ENCODE data around the gene TBC1D7.

Gene TBC1D7

DNA sequence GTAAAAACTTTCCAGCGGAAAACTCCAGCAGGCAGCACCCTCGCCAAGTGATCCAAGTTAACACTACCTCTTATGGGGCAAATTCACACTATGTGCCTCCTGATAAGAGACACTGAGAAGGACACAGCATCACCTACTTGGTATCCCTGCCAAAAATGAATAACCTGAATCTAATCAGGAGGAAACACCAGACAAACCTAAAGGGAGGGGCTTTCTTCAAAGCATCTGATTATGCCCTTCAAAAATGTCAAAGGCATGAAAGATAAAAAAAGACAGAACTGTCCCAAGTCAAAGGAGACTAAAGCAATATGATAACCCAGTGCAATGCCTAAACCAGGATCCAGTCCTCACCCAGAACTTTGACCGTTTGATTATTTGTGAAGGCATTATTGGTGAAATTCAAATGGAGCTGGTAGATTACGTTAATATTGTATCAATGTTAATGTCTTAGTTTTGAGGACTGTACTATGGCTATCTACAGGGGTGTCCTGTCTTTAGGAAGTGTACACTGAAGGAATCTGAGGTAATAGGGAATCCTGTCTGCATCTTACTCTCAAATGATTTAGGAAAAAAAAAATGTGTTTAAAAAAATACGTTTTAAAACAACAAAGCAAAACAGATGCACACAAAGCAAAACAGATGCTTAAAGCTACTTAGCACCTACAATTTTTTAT, 8.3 kb downstream of the TBC1D7 start:
- no peak for DNase-seq (ENCODE audit: low read depth, low spot score)

DNA sequence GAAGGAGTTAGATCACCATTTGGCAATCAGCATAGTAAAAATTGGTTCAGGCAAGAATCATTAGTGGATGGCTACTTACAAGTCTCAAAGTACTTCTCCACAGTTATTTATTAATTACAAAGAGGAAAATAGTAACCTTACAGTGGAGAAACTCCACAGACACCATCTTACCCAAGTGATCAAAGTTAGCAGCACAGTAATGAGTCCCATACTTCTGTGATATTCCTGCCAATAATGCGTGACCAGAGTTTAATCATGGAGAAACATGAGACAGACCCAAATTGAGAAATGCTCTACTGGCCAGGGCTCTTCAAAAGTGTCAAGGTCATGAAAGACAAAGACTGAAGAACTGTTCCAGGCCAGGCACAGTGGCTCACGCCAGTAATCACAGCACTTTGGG, 9.5 kb downstream of the TBC1D7 start:
- no peak for DNase-seq (ENCODE audit: low read depth, low spot score)

DNA sequence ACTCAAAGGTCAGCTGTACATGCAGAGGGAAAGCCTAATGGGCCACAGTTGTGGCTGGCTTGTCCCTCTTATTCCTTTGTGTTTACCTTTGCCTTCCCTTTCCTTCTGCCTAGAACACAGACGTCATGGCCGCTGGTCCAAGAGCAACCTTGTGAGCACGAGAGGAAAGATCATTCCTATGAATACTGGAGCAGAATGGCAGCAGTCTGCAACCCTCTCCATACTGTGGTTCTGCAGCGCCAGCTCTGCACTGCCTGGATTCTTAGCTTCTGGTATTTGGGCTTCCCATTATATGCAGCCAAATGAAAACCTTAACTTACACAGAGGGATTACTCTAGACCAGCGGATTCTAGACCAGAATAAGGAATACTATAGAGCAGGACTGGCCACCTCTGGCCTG, 12.4 kb downstream of the TBC1D7 start:
- no peak for DNase-seq (ENCODE audit: low read depth, low spot score)

DNA sequence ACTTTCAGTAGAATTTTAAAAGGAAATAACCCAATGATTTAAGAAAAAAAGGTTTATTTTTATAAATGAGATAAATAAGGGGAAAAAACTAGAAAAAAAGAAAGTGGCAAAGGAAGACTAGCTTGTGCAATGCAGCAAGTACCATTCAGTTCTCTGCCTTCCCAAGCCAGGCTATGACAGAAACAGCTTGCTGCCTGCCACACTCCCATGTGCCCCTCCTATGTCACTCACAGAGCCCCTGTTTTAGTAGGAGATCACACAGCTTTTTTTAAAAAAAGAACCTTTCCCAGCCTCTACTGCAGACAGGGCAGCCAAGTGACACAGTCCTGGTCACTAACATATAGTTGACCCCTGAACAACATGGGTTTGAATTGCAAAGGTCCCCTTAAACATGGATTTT, 13.5 kb downstream of the TBC1D7 start:
- no peak for DNase-seq (ENCODE audit: low read depth, low spot score)

DNA sequence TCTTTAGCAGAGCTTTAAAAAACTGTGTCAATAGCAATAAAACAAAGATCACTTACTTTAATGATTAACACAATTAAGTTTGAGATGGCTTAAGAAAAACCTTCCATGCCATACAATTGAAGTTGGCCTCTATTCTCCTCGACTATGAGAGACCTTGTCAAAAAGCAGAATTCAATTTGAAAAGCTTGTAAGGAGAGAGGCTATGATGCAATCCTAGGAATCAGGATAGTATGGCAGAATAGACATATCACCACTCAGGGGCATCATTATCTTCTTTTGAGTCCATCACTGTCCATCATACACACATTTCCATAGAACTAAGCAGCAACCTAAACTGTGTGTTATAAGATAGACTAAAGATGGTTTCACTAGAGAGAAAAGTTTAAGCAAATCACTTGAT, 17.2 kb downstream of the TBC1D7 start:
- no peak for DNase-seq (ENCODE audit: low read depth, low spot score)

DNA sequence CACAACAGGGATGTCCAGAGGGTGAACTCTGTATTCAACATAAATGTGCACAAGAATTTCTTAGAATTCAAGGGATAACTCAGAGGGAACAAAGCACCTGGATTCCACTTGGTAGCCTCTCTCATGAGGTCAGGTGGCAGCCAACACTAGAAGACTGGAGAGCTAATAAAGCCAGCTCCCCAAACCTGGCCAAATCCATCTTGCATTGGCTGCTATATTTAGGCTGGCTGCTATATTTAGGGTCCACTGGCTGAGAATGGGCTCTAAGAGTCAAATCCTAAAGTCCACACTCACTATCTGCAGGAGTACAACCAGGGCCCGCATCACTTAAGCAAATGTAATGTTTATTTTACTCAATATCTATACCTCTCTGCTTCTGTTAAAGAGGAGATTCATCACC, 20.0 kb downstream of the TBC1D7 start:
- no peak for DNase-seq (ENCODE audit: low read depth, low spot score)

DNA sequence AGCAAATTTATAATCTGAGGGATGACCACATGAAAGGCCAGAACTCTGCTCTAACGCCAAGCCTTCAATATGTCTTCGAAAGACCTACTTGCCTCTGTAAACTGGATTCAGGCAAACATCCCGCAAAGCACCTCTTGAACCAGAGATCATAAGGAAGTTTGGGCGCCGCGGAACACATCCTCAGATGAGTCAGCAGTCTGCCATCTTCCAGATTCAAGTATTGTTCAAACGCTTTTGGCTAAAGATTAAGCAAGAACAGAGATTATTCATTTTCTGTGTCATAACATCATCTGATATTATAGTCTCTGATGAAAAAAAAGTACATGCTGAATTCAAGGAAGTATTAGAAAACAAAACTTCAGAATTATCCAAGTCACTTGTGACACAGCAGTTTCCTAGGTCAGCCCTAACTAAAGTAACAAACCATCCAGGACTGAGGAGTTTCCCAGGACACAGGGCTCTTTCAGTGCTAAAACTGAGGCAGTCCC, 20.8 kb downstream of the TBC1D7 start:
- no peak for DNase-seq (ENCODE audit: low read depth, low spot score)

DNA sequence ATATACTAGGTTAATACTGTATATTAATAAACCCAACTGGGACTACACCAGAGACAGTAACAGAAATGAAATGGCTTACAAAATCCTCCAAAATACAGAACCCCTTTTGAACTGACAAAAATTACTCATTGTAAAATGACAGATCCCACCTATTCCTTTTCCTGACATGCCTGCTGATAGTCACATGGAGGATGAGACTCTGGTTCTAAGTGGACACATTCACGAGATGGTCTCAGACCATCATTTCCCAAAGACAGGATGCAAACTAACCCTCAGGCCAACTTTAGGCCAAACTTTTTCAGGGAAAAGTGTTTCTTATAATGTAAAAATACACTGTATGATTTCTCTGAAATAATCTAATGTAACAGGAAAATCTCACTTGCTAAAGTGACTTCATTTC, 22.5 kb downstream of the TBC1D7 start:
- DNase-seq (ENCODE audit: low read depth, low spot score), result no peak

DNA sequence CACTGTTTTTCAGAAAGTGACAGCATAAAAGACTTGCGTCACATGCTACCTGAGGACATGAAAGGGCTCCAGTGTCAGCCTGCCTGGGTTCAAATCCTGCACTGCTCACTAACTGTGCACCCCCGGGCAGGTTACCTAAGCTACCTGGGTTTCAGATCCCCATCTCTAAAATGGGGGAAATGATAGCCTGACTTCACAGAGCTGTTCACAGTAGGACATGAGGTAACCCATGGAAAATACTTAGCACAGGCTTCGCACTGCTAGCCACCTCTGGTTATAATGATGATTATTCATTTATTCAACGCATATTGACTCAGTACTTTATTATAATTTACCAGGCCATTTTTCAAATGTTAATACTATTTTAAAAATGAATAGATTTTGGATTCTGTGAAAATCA, 23.0 kb downstream of the TBC1D7 start:
- no peak for DNase-seq (ENCODE audit: low read depth, low spot score)

DNA sequence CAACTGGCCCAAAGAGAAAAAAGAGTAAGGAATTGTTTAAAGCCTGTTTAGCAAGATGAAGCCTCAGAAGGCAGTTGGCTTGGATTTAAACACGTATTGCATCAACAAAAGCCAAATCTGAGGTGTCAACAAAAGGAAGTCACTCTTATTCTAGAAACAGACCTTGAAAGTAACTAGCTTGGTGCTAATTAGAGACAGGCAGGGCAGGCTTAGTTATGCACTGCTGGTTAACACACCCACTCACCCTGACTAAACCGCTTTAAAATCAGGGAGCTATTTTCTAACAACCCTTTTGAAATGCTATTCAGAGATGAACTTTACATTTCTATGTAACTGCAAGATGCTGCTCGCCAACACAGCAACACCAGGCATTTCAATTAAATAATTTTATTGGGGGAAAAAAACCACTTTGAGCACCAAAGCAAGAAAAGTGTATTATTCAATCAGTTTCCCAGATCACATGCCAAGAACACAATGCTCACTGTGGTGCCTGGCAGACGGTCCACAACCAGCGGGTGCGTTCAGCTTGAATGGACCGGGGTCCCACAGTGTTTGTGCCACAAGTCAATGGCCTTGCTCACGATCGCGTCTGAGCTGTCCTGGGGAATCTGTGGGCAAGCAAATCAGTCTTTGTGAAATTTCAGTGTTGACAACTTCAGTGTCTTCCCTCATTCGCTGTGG, 23.6 kb downstream of the TBC1D7 start:
- no peak for DNase-seq (ENCODE audit: low read depth, low spot score)

DNA sequence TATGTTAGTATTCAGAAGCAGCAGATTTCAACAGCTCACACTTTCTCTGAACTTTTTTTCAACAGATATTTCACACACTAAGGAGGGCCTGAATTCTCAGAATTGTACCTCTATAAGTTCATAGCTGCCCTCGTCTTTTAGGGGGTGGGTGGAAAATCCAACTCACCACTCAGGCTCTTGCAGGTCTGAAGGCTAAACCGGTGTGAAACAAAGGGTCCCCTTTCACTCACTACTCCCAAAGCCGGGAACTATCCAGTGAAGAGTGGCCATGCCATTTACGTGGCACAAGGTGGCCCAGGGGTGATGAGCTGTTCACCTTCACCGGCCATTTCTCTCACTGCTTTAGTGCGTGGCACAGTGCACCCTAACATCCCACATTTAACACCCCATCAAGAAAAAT, 24.2 kb downstream of the TBC1D7 start:
- DNase-seq (ENCODE audit: low read depth, low spot score), result no peak

DNA sequence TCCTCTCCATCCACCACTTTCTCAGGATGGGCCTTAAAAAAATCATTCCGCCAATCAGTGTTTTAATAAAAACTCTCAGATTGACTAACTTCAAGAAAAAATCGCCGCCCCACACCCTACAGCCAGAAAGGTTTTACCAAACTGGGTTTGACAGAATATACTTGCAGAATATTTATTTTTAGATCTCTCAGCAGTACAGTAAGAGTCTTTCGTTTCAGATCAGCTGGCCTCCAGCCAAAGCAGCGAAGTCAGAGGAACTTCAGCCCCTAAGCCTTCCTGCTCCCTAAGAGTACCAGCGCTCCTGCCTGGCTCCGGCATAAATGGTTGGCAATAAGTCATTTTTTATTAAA, 24.7 kb downstream of the TBC1D7 start:
- peak; percentile 59 for DNase-seq (ENCODE audit: low read depth, low spot score)

DNA sequence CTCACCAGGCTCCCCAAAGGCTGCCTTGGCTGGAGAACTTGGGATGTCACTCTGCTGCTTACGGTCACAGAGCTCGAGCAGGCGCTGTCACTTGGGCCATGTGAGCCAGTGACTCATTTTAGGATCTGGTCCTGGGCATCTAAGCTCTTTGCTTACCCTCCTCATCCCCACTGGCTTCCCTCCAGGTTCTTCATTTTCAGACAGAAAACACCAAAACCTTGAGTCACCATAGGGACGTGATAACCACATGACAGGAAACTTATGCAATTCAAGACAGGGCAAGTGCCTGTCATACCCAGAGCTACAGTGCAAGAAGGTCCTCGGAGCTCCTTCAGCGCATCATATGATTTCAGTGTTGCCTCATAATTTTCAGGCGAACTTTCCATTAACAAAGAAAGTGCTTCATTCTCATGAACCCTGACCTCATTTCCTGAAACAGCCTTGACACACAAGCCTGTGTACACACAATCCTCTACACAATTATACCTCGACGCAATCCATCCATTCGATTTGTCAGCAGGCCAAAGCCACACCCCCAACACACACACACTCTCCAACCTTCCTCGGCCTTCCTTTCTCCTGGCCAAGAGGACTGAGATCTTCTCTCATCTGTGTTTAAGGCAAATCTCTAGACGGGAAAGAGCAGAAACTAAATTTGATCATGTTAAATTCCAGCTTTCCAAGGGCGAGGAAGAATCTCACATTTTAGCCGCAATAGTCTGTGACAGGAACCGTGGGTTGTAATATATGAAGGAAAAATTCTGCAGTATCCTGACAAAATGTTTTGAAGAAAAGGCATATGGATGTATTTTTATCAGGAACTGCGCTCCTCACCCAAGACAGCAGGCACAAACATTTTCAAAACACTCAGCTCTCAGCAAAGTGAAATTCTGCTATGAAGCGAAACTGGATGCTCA, 25.3 kb downstream of the TBC1D7 start:
- peak; percentile 45 for DNase-seq (ENCODE audit: low read depth, low spot score)

DNA sequence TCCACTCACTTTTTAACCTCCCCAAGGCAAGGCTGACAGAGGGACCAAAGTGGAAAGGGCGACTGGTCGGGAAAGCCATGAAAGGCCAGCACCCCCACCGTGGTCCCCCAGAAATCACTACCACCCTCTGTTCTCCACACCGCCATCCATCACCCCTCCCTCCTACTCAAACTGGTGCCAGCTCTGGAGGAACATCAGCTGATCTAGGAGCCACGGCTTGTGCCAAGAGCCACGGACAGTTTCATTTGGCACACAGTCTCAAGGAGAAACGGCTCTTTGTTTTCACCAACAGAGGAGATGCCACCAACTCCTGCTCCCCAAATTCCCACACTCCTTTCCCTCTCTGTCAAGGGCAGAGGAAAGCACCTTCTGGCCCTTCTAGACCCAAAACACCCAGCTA, 26.0 kb downstream of the TBC1D7 start:
- DNase-seq (ENCODE audit: low read depth, low spot score), result no peak

DNA sequence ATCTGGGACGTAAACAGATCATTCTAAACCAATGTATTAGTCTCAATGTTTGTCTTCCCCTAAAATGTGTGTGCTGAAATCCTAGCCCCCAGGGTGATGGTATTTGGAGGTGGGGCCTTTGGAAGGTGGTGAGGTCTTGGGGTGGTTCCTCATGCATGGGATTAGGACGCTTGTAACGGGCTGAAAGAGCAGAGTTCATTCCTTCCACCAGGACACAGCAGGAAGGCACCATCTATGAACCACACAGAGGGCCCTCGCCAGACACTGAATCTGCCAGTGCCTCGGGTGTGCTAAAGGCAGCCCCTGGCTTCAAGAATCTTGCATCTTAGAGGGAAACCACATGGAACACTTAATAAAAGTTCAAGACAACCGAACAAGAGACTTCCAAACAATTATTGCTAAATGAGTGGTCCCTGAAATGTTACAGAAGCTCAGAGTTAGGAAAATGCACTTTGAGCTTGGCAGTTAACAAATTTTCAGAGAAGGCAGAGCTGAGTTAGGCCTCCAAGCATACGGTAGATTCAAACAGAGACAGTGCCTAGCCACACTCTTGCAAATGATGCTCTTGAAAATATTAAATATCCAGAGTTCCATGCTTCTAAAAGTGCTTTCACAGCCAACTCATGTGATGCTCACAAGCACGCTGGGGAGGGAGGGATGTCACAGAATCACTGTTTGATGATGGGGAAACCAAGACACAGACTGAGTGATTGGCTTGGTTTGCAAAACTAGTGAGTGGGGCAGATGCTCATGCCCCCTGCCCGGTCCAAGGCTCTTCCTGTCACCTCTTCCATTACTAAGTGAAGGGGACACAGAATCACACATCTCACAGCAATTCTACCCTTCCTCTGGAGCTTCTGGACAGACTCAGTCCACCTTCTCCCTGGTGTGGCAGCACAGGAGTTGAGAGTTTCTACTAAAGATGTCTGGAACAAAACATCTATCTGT, 27.4 kb downstream of the TBC1D7 start:
- DNase-seq (ENCODE audit: low read depth, low spot score), result no peak

DNA sequence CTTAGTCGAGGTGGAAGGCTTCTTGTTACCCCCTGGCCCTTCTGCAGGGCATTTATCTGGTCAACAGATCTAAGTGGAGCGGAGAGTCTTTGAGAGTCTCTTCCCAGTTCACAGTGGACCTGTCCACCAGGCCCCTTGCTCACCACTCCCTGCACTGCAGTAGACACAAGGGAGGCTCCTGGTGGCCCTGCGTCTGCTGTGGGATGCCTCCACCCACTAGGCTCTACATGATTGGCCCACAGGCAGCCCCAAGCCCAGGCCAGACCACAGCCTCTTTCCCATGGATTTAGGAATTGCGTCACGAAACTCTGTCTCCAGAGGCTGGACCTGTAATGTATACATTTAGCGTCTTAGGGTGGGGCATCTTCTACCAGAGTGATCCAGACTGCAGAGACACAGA, 28.4 kb downstream of the TBC1D7 start:
- no peak for DNase-seq (ENCODE audit: low read depth, low spot score)

DNA sequence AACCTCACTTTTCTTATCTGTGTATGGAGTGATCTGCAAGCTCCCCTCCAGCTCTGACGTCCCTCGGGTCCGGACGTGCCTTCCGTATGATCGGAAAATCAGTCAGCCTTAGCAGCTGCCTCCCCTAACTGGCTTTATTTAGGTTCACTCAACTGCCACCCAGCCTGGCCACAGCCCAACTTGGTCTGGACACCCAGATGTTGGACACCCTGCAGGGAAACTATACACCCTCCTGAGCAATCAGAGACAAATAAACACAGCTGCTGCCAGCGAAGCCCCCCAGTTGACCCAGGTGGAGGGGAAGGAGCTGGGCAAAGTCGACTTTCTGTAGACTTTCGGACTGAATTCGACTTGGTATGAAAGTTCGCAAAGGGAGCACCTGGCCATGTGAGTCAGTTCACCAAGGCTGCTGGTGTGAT, 28.9 kb downstream of the TBC1D7 start:
- no peak for DNase-seq (ENCODE audit: low read depth, low spot score)

DNA sequence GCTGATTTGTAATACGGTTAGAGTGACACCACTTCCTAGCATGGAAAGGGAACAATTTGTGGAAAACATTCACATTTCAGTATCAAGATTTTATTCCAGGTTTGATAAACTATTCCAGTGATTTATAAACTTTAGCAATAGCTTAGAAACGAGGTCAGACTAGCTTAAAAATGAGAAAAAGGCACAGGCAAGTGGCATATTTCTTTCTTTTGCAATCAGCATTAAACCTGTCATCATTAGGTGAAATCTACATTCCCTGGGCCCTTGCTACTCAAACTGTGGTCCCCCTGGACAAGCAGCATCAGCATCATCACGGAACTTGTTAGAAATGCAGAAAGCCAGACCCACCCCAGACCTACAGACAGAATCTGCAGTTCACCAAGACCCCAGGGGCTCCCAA, 29.9 kb downstream of the TBC1D7 start:
- DNase-seq (ENCODE audit: low read depth, low spot score), result no peak

DNA sequence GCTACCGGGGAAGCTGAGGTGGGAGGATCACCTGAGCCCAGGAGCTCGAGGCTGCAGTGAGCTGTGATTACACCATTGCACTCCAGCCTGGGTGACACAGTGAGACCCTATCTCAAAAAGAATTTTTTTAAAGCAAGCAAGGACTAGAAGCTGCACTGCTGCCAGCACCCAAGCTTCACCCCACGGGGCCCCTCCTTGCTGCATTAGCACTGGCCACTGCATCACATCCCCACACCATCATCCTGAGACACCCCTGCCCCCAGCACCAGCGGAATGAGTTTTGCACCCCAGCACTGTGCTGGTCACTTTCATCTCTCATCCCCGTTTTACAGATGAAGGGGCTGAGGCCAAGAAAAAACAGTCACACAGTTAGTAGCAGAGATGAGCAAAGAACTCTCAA, 30.9 kb downstream of the TBC1D7 start:
- DNase-seq (ENCODE audit: low read depth, low spot score), result no peak

DNA sequence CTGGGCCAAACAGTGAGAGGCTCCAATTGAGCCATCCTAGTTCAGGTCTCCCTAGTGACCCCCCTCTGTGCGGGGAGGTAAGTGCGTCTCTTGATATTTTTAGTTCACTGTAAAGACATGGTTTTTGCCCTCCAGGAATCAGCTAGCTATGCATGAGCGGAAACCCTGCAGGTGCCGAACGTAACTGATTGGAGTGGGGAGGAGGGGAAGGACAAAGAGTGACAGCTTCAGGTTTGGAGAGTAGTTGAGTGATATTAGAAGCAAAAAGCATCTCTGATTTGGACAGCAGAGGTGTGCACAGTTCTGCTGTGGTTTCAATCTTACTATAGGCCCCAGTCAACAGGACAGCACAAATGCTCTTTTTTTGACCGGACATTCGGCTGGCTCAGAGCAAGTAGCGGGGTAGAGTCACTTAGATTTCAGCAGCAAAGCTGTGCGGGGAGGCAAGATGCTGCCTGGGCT, 31.8 kb downstream of the TBC1D7 start:
- no peak for DNase-seq (ENCODE audit: low read depth, low spot score)

DNA sequence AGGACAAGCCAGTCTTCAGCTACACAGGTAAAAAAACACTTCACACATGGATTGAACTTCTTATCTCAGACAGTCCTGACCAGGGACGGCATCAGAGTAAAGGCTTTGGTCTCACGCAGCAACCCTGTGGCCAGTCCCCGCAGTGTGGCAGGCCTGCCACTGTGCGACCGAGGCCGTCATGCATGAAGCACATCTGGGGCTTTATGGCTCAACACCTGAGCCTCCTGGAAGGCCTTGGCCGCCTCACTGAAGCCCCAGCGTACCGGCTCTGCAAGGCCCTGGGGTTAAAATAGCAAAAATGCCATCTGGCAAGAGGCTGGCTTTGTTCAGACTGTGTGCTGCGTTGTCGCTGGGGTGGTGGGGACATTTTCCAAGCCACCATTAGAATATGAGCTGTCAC, 32.8 kb downstream of the TBC1D7 start:
- no peak for DNase-seq (ENCODE audit: low read depth, low spot score)

Data from smooth muscle cell of the brain vasculature (primary cell).